Naive thymus-derived CD4-positive, alpha-beta T cell (primary cell): ENCODE data around the gene TMPRSS7. TPM values are rescaled to one million over a fixed set of nuclear protein-coding genes. Genes with fewer than 3 reads are reported as not detected.

Experiments used
- ATAC-seq: fragments of 150-1000 bp; cut with Tn5 transposase; 2 replicates; pipeline ENCODE4 v1.10.0; 2021; ENCODE audit warnings: mild to moderate bottlenecking, moderate library complexity
- CTCF ChIA-PET: fragments of 350-600 bp; sonication (Branson Sonifier 250); formaldehyde crosslinking; loops from one replicate; lab custom pipeline; 2021; ENCODE audit warnings: antibody characterized with exemption; lab: Charles Lee
- POLR2A ChIA-PET: fragments of 350-600 bp; sonication (Branson Sonifier 250); formaldehyde crosslinking; loops from one replicate; lab custom pipeline; 2021; ENCODE audit warnings: antibody characterized with exemption, inconsistent platforms; lab: Charles Lee
- DNase-seq, 9 donors: peaks; one replicate each; pipeline versions ENCODE4 v3.0.0 to v3.0.0-alpha.2; 2020 to 2022; ENCODE audit warnings: mixed read lengths in 1 of 9
- H3K27ac ChIP-seq: one replicate; pipeline ENCODE4 v1.7.0; 2013; ENCODE audit warnings: mild to moderate bottlenecking, low read depth, low read length, moderate library complexity
- H3K27me3 ChIP-seq, 2 donors: one replicate each; pipeline ENCODE4 v1.7.0; 2013; ENCODE audit warnings: low read length in 2 of 2, mild to moderate bottlenecking in 2 of 2, moderate library complexity in 2 of 2; ENCODE audit not compliant: control insufficient read depth in 2 of 2, insufficient read depth in 2 of 2
- H3K36me3 ChIP-seq, 3 experiments: 1 replicate in 2 of 3; 2 replicates in 1 of 3; pipeline ENCODE4 v1.7.0; 2013; ENCODE audit warnings: low read length in 3 of 3, mild to moderate bottlenecking in 3 of 3, moderate library complexity in 1 of 3; ENCODE audit not compliant: insufficient read depth in 3 of 3, control insufficient read depth in 2 of 3
- H3K4me1 ChIP-seq, 2 donors: one replicate each; pipeline ENCODE4 v1.7.0; 2013; ENCODE audit warnings: low read length in 2 of 2, mild to moderate bottlenecking in 2 of 2, moderate library complexity in 1 of 2; ENCODE audit not compliant: control insufficient read depth in 2 of 2, insufficient read depth in 2 of 2
- H3K4me3 ChIP-seq: 2 replicates; pipeline ENCODE4 v1.7.0; 2013; ENCODE audit warnings: mild to moderate bottlenecking, low read length
- H3K9me3 ChIP-seq, 3 experiments: 1 replicate in 2 of 3; 2 replicates in 1 of 3; pipeline ENCODE4 v1.7.0; 2013; ENCODE audit warnings: low read length in 3 of 3; ENCODE audit not compliant: control insufficient read depth in 2 of 3
- H3K27ac Mint-ChIP-seq, 9 donors: one replicate each; pipeline ENCODE4 v1.8.0; 2020 to 2022; ENCODE audit warnings: mixed read lengths in 9 of 9, mild to moderate bottlenecking in 8 of 9, moderate library complexity in 5 of 9, inconsistent platforms in 2 of 9
- H3K27me3 Mint-ChIP-seq, 5 donors: one replicate each; pipeline ENCODE4 v1.8.0; 2021 to 2022; ENCODE audit warnings: mixed read lengths in 5 of 5, mild to moderate bottlenecking in 1 of 5
- H3K36me3 Mint-ChIP-seq, 5 donors: one replicate each; pipeline ENCODE4 v1.8.0; 2020 to 2022; ENCODE audit warnings: mixed read lengths in 5 of 5, mild to moderate bottlenecking in 3 of 5, inconsistent platforms in 1 of 5
- H3K4me1 Mint-ChIP-seq, 7 donors: one replicate each; pipeline ENCODE4 v1.8.0; 2020 to 2022; ENCODE audit warnings: mixed read lengths in 7 of 7, mild to moderate bottlenecking in 3 of 7, inconsistent platforms in 1 of 7
- H3K4me3 Mint-ChIP-seq, 10 donors: one replicate each; pipeline ENCODE4 v1.8.0; 2020 to 2022; ENCODE audit warnings: mild to moderate bottlenecking in 10 of 10, mixed read lengths in 10 of 10, moderate library complexity in 6 of 10, inconsistent platforms in 2 of 10
- H3K9me3 Mint-ChIP-seq, 11 donors: one replicate each; pipeline ENCODE4 v1.8.0; 2020 to 2022; ENCODE audit warnings: mixed read lengths in 11 of 11, mild to moderate bottlenecking in 4 of 11, inconsistent platforms in 1 of 11, moderate library complexity in 1 of 11
- intact Hi-C, 2 donors: fragments of 100-400 bp; cut with micrococcal nuclease; formaldehyde crosslinking; loops; one replicate each; pipeline ENCODE4 v1.15.1; 2023
- microRNA-seq: library from miRNA; unstranded; fragments of <30 nt; microRNA quantifications from one replicate; pipeline ENCODE4 v1.2.0, GENCODE V29; 2022; ENCODE audit warnings: borderline microRNAs expressed
- polyA plus RNA-seq, 2 donors: library from polyadenylated mRNA; unstranded; fragments of 300-500 nt; fragmentation: Illumina TruSeq; gene quantifications; one replicate each; pipeline ENCODE4 v1.2.3, GENCODE V29; 2021
- total RNA-seq, 6 experiments: library from RNA in 5 of 6; stranded (reverse) in 5 of 6; gene quantifications; 1 replicate in 5 of 6; 2 replicates in 1 of 6; pipeline ENCODE4 v1.2.3 and lab custom pipeline; 2021 to 2026

TMPRSS7 gene
- total and polyA plus RNA-seq, 7 experiments from 2014 or later: 0.09 TPM; not detected in 6

GRCh38 chr3:112128843-112129727, 94.5 kb downstream of the TMPRSS7 start:
- ATAC-seq (peak; percentile 82), DNase-seq (peak in 8 of 9 donors; percentile 39 to 88 (median 83))
- no peaks in the 10 kb centered on the region for H3K9me3 ChIP-seq
- H3K4me3 ChIP-seq: no peak overlapping the region
- Mint-ChIP-seq H3K4me1 (peaks cover 49 to 92% (median 90%) of the 10 kb centered on the region in 7 donors), H3K27me3 (no peaks in the 10 kb centered on the region), H3K9me3 (no peaks in the 10 kb centered on the region), H3K27ac (peak overlapping the region; percentile 87 to 95 (median 93)), H3K4me3 (peak overlapping the region; percentile 23 to 100 (median 64)), H3K36me3 (peaks cover 10 to 22% (median 16%) of the 10 kb centered on the region in 5 donors)
- no peaks in the 10 kb centered on the region for H3K27me3 ChIP-seq
- peaks cover 41 to 72% of the 10 kb centered on the region in 2 donors for H3K4me1 ChIP-seq
- POLR2A ChIA-PET: interaction anchor here (0.6 to 2.3 kb wide), 3 partner anchors 9 to 370 kb away, joined by 3 to 8 read pairs (median 5); partner anchors contain the start of gene BTLA
- peak overlapping the region; percentile 82 for H3K27ac ChIP-seq
- CTCF ChIA-PET: interaction anchor here (1.0 to 1.4 kb wide), 3 partner anchors 11 to 164 kb away, joined by 3 to 7 read pairs (median 3); partner anchors contain the start of gene SLC9C1
- peaks cover 0 to 10% (median 0%) of the 10 kb centered on the region in 3 experiments for H3K36me3 ChIP-seq
- intact Hi-C loops: loop anchor here (1.0 to 10.0 kb wide), 17 partner anchors 8 to 1618 kb away; partner anchors contain the start of genes CD96 (in 2 of the 2), GTPBP8 (in 2 of the 2), SLC35A5 (in 2 of the 2) and ABHD10 (in 1 of the 2)

- ChIA-PET CTCF (interaction anchor here (0.5 to 1.7 kb wide), 2 partner anchors 18 to 204 kb away, joined by 3 to 6 read pairs; no protein-coding TSS in a partner anchor), POLR2A (interaction anchor here (0.6 to 1.4 kb wide), 3 partner anchors 9 to 432 kb away, joined by 3 to 4 read pairs (median 3); partner anchors contain the start of genes ATG3 and SLC35A5)
- intact Hi-C loops: loop anchor here (1.0 to 10.0 kb wide), 20 partner anchors 7 to 1617 kb away; partner anchors contain the start of genes CD96 (in 2 of the 2), GTPBP8 (in 2 of the 2), SLC35A5 (in 2 of the 2) and ABHD10 (in 1 of the 2)
- Histone ChIP-seq H3K9me3 (no peaks in the 10 kb centered on the region), H3K4me1 (peaks cover 51 to 80% of the 10 kb centered on the region in 2 donors), H3K27ac (peak overlapping the region; percentile 82), H3K4me3 (no peak overlapping the region), H3K27me3 (no peaks in the 10 kb centered on the region), H3K36me3 (peaks cover 0 to 6% (median 0%) of the 10 kb centered on the region in 3 experiments)
- H3K4me1 Mint-ChIP-seq: peaks cover 56 to 96% (median 94%) of the 10 kb centered on the region in 7 donors
- peak overlapping the region; percentile 15 to 100 (median 63) for H3K4me3 Mint-ChIP-seq
- H3K36me3 Mint-ChIP-seq: peaks cover 6 to 16% (median 10%) of the 10 kb centered on the region in 5 donors
- no peak for DNase-seq
- no peak for ATAC-seq
- H3K27ac Mint-ChIP-seq: peak overlapping the region; percentile 87 to 95 (median 93)
- no peaks in the 10 kb centered on the region for H3K27me3 Mint-ChIP-seq
- no peaks in the 10 kb centered on the region for H3K9me3 Mint-ChIP-seq
These were observed 95.5 kb downstream of the TMPRSS7 start for GRCh38 chr3:112129925-112130637.

- H3K36me3 ChIP-seq: peaks cover 0 to under 1% (median 0%) of the 10 kb centered on the region in 3 experiments
- H3K4me3 Mint-ChIP-seq: peak overlapping the region; percentile 15 to 100 (median 63)
- peak overlapping the region; percentile 87 to 95 (median 93) for H3K27ac Mint-ChIP-seq
- H3K9me3 ChIP-seq: no peaks in the 10 kb centered on the region
- no peaks in the 10 kb centered on the region for H3K9me3 Mint-ChIP-seq
- peaks cover 58 to 96% (median 94%) of the 10 kb centered on the region in 7 donors for H3K4me1 Mint-ChIP-seq
- H3K4me3 ChIP-seq: no peak overlapping the region
- POLR2A ChIA-PET: interaction anchor here (1.3 to 1.4 kb wide), 2 partner anchors 9 to 431 kb away, joined by 3 to 4 read pairs; partner anchors contain the start of genes ATG3 and SLC35A5
- intact Hi-C loops: loop anchor here in 1 of 2 donors (5.0 to 10.0 kb wide), 3 partner anchors 332 to 877 kb away; partner anchors contain the start of gene CD200R1
- no peaks in the 10 kb centered on the region for H3K27me3 Mint-ChIP-seq
- peaks cover 5 to 14% (median 6%) of the 10 kb centered on the region in 5 donors for H3K36me3 Mint-ChIP-seq
- no peak for ATAC-seq
- H3K27me3 ChIP-seq: no peaks in the 10 kb centered on the region
- CTCF ChIA-PET: interaction anchor here (1.7 kb wide), 1 partner anchor 19 kb away, joined by 6 read pairs; no protein-coding TSS in a partner anchor
- H3K4me1 ChIP-seq: peaks cover 51 to 80% of the 10 kb centered on the region in 2 donors
- peak overlapping the region; percentile 82 for H3K27ac ChIP-seq
- no peak for DNase-seq
These were observed 96.1 kb downstream of the TMPRSS7 start for GRCh38 chr3:112130638-112130993.

Small RNA genes within 50 kb of the gene (microRNA-seq; reads per million reads assigned to microRNA genes)
- gene MIR567: not detected

Other genes starting within 250 kb of the TMPRSS7 start
- 1 to 10 TPM in 3 of 5 experiments, under 1 TPM in 2; 0.38 to 6.8 (median 1.6) TPM for gene PHLDB2, start 175.5 kb upstream of the TMPRSS7 start, total RNA-seq
- under 1 TPM; 0.15 to 0.45 TPM for gene PHLDB2, start 175.5 kb upstream of the TMPRSS7 start, polyA plus RNA-seq
- gene ABHD10, start 55.7 kb upstream of the TMPRSS7 start, total RNA-seq: 10 to 100 TPM; 18.4 to 43.6 (median 34.9) TPM
- 10 to 100 TPM; 37.8 to 44.5 TPM for gene ABHD10, start 55.7 kb upstream of the TMPRSS7 start, polyA plus RNA-seq
- gene TAGLN3, start 35.8 kb upstream of the TMPRSS7 start, total RNA-seq: under 1 TPM in 1 of 5 experiments, not detected in 4; 0.51 TPM
- gene TAGLN3, start 35.8 kb upstream of the TMPRSS7 start, polyA plus RNA-seq: not detected
- 10 to 100 TPM in 1 of 5 experiments, 1 to 10 TPM in 4; 1.2 to 12.3 (median 1.9) TPM for gene C3orf52, start 51.7 kb downstream of the TMPRSS7 start, total RNA-seq
- 1 to 10 TPM; 1.3 to 2.1 TPM for gene C3orf52, start 51.7 kb downstream of the TMPRSS7 start, polyA plus RNA-seq
- gene GCSAM, start 98.5 kb downstream of the TMPRSS7 start, total RNA-seq: 10 to 100 TPM in 4 of 5 experiments, 1 to 10 TPM in 1; 5.5 to 28.5 (median 18.5) TPM
- gene GCSAM, start 98.5 kb downstream of the TMPRSS7 start, polyA plus RNA-seq: 10 to 100 TPM; 27.7 to 38.8 TPM